DLD1 (cell line): Measurements from ENCODE around the gene SLC7A6.

Source experiments
- in situ Hi-C: cut with HindIII; loops from 2 replicates; pipeline ENCODE4 v1.10.0; 2017; ENCODE audit warnings: low sequenced_read_pairs

Gene SLC7A6

DNA sequence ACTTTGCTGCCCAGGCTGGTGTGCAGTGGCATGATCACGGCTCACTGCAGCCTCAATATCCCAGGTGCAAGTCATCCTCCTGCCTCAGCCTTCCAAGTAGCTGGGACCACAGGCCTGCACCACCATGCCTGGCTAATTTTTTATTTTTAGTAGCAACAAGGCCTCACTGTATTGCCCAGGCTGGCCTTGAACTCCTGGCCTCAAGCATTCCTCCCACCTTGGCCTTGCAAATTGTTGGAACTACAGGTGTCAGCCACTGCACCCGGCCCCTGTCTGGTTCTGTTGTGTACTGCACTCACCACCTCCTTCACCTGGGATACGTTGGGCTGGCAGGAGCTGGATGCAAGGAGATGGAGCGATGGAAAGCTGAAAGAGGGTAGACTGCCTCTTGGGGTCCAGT is 10.6 kb upstream of the SLC7A6 start:
- in situ Hi-C loops, result no loop called here

DNA sequence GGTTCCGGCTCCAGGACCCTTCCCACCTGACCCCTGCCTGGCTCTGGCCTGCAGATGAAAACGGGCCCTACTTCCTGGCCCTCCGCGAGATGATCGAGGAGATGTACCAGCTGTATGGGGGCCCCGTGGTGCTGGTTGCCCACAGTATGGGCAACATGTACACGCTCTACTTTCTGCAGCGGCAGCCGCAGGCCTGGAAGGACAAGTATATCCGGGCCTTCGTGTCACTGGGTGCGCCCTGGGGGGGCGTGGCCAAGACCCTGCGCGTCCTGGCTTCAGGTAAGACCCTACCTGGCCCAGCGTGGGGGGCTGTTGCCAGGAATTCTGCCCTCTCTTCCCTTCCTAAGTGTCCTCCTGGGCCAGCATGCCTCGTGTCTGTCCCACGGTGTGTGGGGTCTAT is 8.6 kb upstream of the SLC7A6 start:
- in situ Hi-C loops, result no loop called here

DNA sequence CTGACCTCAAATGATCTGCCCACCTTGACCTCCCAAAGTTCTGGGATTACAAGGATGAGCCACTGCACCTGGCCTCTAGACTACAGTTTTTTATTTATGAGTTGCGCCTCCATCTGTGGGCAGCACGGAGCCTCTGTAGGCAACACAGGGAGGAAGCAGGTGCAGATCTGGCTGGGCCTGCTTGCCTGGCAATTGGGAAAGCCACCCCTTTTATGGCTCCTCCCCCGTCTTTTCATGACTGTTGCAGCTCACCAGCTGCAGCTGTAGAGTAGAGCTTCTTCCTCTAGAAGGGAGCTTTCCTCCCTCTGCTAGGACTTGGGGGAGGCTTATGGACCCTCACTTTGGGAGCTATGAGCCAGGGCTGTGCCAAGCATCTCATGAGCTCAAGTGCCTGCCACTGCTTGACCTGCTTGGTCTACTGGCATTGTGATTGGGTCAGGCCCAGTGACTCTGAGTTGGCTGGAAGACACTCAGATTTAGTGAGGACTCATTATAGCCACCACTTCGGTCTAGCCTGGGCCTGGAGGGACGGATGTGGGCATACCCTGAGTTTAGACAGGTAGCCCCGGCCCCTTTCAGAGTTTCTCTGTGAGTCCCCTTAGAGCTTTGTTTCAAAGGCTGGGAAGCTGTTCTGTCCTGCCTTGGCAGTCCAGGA is 6.9 kb upstream of the SLC7A6 start:
- in situ Hi-C loops, result no loop called here

DNA sequence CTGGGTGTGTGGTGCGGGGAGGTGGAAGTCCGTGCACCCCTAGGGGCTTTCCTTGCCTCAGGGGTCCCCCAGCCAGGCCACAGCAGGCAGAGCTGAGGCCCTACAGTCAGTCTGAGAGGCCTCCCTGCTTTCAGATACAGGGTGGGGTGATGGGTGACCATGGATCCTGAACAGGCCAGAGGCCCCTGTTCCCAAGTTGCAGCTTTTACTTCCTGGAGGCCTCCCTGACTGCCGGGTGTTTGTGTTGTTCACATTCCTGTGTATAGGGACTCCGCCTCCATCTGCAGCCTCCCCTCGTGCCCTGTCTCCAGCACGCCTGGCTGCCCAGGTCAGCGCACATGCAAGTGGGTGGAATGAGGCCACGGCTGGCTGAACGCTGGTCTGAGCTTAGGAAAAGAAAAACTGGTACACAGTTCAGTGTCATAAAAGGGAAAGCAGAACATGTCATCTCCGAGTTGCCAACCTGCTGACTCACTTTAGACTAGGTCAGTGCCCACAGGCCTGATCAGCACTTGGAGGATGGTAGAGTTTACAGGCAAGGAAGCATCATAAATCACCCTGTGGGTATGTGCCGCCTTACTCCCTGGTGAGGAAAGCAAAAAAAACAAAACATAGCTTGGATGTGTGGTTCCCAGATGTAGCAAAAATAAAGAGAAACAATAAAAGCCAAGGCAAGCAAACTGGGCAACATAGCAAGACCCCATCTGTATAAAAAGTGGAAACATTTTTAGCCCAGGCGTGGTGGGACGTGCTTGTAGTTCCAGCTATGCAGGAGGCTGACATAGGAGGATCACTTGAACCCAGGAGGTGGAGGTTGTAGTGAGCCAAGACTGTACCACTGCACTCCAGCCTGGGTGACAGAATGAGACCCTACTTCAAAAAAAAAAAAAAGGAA is 6.2 kb upstream of the SLC7A6 start:
- in situ Hi-C loops, result no loop called here

DNA sequence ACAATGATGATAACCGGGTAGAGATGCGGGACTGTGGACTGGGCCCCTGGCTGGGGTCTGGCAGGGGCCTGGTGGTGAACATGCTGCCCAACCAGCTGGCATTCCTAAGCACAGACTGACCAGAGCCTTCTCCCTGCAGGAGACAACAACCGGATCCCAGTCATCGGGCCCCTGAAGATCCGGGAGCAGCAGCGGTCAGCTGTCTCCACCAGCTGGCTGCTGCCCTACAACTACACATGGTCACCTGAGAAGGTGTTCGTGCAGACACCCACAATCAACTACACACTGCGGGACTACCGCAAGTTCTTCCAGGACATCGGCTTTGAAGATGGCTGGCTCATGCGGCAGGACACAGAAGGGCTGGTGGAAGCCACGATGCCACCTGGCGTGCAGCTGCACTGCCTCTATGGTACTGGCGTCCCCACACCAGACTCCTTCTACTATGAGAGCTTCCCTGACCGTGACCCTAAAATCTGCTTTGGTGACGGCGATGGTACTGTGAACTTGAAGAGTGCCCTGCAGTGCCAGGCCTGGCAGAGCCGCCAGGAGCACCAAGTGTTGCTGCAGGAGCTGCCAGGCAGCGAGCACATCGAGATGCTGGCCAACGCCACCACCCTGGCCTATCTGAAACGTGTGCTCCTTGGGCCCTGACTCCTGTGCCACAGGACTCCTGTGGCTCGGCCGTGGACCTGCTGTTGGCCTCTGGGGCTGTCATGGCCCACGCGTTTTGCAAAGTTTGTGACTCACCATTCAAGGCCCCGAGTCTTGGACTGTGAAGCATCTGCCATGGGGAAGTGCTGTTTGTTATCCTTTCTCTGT is 5.1 kb upstream of the SLC7A6 start:
- in situ Hi-C loops, result no loop called here

DNA sequence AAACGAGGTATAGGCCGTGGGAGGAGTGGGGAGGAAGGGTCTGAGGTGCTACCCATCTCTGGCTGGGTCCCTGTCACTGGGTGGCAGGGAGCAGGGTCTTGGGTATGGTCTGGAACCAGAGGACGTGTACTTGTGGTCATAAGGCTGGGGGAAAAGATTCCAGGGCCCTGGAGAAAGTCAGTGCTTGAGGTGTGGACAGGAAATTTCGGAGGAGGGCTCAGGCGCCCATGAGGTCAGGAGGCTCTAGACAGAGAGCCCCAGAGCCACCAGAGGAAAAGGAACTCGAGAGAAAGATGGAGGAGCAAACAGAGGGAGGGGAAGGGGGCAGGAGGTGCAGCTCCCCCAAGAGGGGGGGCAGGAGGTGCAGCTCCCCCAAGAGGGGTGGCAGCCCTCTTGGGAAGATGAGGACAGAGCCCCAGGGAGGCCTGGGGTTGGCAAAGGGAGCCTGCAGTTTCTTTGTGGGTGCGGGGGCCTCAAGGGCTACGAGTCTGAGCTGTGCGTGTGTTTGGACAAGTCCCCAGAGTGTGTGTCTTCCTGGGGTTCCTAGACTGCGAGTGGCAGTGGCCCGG is 683 bp upstream of the SLC7A6 start:
- in situ Hi-C loops, result no loop called here

DNA sequence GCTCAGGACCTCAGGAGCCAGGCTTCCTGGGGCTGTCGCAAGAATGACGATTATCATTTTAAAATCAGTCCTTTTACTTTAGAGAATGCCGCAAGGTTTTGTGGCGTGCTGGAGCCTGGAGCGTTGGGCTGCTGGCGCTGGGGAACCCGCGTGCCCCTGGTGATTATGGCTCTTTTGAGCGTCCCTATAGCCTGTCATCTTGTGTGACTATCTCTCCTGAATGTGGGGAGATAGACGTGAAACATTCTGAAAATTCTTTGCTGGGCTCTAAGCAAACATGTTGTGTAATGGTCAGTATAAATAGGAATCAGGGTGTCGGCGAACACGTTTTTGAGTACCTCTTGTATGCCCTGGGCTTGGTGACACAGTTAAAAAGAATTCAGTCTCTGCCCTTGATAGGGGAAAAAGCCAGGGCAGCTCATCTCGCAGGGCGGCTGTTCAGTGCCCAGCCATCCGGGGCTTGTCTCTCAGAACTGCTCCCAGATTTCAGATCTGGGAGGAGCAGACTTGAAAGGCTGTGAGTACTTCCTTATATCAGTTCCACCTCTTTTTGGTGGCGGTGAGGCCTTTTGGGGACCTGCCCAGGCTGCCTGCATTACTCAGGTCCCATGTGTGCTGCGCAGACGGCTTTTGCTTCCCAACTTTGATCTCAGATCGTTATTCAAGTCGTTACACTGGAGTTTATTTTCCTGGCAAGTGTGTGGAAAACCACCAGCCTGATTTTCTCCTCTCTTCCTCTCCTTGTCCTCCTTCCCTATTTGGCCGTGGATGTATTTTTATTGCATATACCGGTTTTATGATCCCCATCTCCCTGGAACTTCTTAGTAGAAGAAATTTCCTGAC is 973 bp downstream of the SLC7A6 start:
- in situ Hi-C loops, result no loop called here

DNA sequence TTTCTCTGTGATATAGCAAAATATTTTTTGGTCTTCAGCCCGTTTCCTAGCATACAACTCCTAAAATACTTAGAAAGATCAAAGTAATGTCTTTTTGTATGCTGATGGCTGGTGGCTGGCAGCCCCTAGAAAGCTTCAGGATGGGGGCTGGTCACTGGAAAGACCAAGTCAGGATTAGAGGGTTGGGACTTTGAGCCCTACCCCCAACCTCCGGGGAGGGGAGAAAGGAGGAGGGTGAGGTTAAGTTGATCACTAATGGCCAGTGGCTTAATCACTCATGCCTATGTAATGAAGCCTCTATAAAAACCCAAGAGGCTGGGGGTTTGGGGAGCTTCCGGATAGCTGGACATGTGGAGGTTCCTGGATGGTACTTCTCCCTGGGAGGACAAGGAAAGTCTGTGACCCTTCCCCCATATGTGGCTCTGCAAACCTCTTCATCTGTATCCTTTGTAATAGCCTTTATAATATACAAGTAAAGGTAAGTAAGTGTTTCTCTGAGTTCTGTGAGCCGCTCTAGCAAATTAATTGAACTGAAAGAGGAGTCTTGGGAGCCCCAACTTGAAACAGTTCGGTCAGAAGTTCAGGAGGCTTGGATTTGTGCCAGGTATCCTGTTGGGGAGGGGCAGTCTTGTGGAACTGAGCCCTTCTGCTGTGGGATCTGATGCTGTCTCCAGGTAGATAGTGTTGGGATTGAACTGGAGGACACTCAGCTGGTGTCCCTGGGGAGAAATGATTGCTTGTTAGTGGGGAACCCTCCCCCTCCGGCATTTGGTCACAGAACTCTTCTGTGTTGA is 3.5 kb downstream of the SLC7A6 start:
- in situ Hi-C loops, result no loop called here

DNA sequence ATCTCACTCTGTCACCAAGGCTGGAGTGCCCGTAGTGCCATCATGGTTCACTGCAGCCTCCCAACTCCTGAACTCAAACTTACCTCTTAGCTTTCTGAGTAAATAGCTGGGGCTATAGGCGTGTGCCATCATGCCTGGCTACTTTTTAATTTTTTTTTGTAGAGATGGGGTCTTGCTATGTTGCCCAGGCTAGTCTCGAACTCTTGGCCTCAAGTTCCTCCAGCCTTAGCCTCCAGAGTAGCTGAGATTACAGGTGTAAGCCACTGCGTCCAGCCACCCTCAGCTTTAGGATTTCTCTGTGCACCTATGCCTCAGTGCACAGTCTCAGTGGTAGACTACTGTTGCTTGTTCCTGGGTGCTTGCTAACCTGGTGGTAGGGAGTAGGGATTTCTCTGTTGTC is 5.5 kb downstream of the SLC7A6 start:
- in situ Hi-C loops, result no loop called here

DNA sequence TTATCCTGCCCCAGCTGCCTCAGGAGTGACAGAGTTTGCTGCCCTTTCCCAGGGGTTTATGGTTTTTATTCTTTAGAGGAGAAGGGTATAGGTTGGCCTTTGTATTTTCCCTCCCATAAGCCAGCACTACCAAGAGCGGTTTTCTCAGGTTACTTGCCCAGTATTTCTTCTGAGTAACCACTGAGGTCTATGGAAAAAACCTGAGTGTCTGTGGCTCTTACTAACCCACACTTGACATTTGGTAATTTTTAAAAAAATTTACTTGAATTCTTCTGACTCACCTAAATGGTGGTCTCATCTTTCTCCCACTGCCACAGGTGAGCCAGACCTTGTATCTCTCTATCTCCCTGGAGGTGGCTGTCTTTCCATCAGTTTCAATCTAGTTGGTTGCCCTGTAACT is 6.0 kb downstream of the SLC7A6 start:
- in situ Hi-C loops, result no loop called here

DNA sequence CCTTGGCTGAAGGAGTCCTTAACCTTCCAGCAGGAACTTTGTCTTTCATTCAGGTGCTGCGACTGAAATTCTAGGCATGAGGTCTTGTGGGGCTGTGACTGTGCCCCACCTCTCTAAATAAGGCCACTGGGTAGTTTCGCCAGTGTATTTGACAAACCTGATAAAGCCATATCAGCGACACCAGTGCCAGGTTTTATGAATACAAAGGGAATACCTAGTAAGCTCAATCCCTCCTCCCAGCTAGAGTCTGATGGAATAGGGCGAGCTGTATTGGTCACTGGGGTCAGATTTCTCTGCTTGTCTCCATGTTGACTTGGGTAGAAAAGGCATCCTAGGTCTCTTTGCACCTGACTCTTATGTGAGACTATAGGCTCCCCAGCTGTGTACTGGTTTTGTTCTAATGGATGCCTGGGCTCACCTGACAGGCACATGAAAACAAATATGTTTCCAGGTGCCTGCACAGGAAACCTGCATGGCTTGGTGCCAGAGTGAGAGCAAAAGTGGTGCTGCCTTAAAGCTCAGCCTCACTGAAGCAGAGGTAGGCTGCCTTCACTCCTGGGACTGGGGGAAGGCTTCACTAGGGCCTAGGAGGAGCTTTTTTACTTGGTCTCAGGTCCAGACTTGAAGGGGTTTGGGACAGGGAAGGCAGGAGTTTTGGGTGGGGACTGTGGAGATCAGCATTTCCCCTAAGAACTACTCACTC is 8.3 kb downstream of the SLC7A6 start:
- in situ Hi-C loops, result no loop called here

DNA sequence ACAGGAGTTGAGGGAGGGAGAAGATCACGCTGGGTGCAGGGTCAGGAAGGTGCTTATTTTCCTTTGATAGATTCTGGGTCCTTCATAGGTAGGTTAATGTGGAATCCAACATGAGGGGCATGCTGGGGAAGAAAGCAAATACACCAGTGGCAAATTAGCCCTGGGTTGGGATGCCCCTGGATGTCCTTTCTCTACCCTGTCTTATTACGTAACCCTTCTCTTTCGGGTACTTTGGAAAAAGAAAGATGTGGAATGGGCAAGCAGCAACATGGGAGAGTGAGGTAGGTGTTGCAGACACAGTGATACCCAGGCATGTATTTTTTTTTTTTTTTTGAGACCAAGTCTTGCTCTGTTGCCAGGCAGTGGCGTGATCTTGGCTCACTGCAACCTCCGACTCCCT is 9.1 kb downstream of the SLC7A6 start:
- in situ Hi-C loops, result no loop called here

DNA sequence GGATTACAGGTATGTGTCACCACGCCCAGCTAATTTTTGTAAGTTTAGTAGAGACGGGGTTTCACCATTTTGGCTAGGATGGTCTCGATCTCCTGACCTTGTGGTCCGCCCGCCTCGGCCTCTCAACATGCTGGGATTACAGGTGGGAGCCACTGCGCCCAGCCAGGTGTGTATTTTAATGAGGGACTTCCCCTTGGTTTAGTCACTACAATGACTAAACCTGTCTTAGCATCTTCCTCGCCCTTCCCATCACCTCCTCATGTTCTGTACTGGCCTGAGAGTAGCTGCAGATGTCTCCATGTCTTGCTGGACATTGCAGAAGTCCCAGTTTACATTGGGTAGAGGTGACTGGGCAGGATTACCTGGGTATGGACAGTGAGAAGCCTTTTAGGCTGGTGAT is 9.6 kb downstream of the SLC7A6 start:
- in situ Hi-C loops, result no loop called here

DNA sequence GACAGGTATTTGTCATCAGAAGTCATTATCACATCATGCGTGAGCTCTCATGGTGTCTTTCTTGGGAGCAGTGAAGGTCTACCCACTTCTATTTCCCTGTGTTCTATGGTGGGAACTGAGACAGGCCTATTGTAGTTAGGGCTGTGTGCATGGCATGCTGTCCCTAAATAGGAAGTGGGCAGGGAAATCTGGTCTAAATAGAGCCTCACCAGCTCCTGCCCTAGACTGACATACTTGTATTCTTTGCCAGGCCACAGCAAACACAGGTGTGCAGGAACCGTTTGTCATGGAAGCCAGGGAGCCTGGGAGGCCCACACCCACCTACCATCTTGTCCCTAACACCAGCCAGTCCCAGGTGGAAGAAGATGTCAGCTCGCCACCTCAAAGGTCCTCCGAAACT is 10.1 kb downstream of the SLC7A6 start:
- in situ Hi-C loops, result no loop called here

DNA sequence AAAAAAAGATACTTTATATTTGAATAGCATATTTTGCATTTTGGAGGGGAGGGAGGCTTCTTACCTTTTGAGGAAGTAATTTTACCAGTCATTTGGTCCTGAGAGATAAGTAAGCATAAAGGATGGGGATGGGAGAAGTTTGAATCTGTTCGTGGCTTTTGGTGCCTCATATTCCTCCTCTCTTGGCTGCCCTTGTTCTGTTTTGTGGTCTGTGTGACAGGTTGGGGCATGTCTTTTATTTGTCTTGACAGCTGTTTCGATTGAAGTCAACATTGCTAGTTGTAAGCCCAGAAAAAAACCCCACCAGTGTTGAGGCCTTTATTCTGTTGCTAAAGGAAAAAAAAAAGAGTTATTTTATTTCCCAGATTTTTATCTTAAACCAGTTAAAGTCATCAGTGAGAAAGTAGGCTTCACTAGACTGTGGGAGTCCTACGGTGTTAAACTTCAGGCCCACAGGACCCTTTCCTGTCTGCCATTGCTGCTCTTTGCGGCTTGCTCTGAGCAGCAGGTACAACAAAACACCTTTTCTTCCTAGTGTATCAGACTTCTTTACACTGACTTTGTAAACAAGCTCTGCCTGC is 11.4 kb downstream of the SLC7A6 start:
- in situ Hi-C loops, result no loop called here

DNA sequence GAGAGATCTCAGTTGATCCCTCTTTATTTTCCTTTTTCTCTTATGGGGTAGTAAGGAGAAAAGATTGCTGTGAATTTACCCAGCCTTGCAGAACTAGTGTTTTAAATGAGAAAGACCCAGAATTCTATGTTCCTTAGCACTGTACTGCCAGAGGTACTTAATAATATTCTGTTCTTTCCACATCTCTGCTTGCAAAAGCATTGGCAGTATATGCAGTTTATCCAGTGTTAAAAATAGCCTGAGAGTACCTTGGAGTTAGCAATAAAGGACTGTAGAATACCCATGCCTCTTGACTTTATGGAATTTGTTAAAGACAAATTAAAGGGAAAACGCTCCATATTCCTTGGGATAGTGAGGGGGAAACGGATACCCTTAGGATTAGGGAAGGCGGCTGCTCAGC is 11.9 kb downstream of the SLC7A6 start:
- in situ Hi-C loops, result no loop called here

DNA sequence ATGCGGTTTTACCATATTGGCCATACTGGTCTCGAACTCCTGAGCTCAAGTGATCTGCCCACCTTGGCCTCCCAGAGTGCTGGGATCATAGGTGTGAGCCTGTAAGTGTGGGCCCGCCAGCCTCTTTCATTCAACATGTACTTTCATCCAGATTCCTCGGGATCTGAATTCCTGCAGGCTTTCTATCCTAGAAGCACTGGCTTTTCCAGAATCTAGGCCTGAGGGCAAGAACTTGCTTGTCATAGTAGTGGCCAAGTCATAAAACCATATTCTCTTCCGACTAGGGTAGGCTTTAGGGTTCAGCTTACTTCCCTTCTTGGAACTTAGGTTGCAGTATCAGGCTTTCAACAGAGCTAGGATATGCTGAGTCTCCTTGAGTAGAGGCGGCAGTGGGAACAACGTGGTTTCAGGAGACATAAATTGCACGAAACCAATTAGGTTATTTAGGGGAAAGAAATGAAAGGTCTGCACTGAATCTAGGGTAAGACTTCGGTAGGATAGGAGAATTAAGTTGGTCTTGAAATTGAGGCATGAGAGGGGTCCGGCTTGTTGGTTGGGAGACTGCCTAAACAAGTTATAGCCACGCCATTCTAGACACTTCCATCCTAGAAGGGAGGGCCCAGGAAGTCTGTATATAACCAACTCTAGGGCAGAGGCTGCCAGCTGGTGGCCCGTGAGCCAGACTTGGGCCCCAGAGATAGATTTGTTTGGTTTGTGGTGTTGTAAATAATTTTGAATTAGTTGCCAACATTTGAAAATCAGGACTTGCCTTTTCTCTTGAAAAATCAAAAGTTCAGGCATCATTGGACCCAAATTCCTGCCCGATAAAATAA is 15.6 kb downstream of the SLC7A6 start:
- in situ Hi-C loops, result no loop called here
